ENCODE measurements around the gene METTL17. TPM values are rescaled to one million over a fixed set of nuclear protein-coding genes. Genes with fewer than 3 reads are reported as not detected.

The METTL17 gene
- total RNA-seq, 1 experiment from 2014 or later, result 39.6 TPM

GRCh38 chr14:21034707-21035106, 44.9 kb downstream of the METTL17 start, which contains the start of gene RNASE13:
Gene RNASE13 (minus strand): TSS chr14:21034807. CDS start chr14:21034288, 519 bp downstream.
- Histone ChIP-seq H3K9me3 (ENCODE audit: control insufficient read depth, insufficient read depth, low read depth, low read length) (no peaks in the 10 kb centered on the region), H3K27ac (ENCODE audit: low read length) (no peak within 1 kb of the TSS), H3K4me3 (ENCODE audit: low read depth in 2 of 2, low read length in 2 of 2) (no peak within 1 kb of the TSS), H3K36me3 (ENCODE audit: control insufficient read depth, insufficient read depth, low read length) (no peaks in the 10 kb centered on the region), H3K4me1 (ENCODE audit: control insufficient read depth, insufficient read depth, low read length) (no peaks in the 10 kb centered on the region), H3K27me3 (ENCODE audit: control insufficient read depth, insufficient read depth, low read length) (no peaks in the 10 kb centered on the region; the same call in none of the 2 replicates)
- intact Hi-C loops (cut with micrococcal nuclease; ENCODE audit: unreplicated experiment) (no loop called here), in situ Hi-C loops (cut with HindIII; ENCODE audit: low pct_unique_long_range_greater_than_20kb, low sequenced_read_pairs) (no loop called here)
- no TSS peak for BruUV-seq (replicated peaks)
- TF ChIP-seq SIN3A (IDR thresholded peaks at IDR 0.05; ENCODE audit: borderline replicate concordance, insufficient read depth, low read depth, low read length) (no peak), POLR2AphosphoS5 (IDR thresholded peaks at IDR 0.05; ENCODE audit: low read depth, low read length) (no peak), TCF7L2 (IDR thresholded peaks at IDR 0.05; ENCODE audit: low read depth, low read length) (no peak), CTCF (IDR thresholded peaks at IDR 0.05) (no peak)
- TF ChIP-seq, protein P1, sequence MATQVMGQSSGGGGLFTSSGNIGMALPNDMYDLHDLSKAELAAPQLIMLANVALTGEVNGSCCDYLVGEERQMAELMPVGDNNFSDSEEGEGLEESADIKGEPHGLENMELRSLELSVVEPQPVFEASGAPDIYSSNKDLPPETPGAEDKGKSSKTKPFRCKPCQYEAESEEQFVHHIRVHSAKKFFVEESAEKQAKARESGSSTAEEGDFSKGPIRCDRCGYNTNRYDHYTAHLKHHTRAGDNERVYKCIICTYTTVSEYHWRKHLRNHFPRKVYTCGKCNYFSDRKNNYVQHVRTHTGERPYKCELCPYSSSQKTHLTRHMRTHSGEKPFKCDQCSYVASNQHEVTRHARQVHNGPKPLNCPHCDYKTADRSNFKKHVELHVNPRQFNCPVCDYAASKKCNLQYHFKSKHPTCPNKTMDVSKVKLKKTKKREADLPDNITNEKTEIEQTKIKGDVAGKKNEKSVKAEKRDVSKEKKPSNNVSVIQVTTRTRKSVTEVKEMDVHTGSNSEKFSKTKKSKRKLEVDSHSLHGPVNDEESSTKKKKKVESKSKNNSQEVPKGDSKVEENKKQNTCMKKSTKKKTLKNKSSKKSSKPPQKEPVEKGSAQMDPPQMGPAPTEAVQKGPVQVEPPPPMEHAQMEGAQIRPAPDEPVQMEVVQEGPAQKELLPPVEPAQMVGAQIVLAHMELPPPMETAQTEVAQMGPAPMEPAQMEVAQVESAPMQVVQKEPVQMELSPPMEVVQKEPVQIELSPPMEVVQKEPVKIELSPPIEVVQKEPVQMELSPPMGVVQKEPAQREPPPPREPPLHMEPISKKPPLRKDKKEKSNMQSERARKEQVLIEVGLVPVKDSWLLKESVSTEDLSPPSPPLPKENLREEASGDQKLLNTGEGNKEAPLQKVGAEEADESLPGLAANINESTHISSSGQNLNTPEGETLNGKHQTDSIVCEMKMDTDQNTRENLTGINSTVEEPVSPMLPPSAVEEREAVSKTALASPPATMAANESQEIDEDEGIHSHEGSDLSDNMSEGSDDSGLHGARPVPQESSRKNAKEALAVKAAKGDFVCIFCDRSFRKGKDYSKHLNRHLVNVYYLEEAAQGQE (IDR thresholded peaks at IDR 0.05; ENCODE audit: insufficient read depth in 1 of 2, low read depth in 2 of 2, low read length in 1 of 2), result no peak
- POLR2A ChIA-PET, result interaction anchor here (0.6 kb wide), 1 partner anchor 423 kb away, joined by 7 read pairs; no protein-coding TSS in a partner anchor
- no peak for ATAC-seq
- no peak for DNase-seq (ENCODE audit: low read depth, low spot score)
- CTCF ChIA-PET, result interaction anchor here (2.2 kb wide), 1 partner anchor 20 kb away, joined by 11 read pairs; no protein-coding TSS in a partner anchor

- POLR2A ChIA-PET, result no interaction called here
- Histone ChIP-seq H3K27me3 (ENCODE audit: control insufficient read depth, insufficient read depth, low read length) (no peaks in the 10 kb centered on the region; the same call in none of the 2 replicates), H3K4me3 (ENCODE audit: low read depth in 2 of 2, low read length in 2 of 2) (no peak overlapping the region), H3K4me1 (ENCODE audit: control insufficient read depth, insufficient read depth, low read length) (no peaks in the 10 kb centered on the region), H3K27ac (ENCODE audit: low read length) (no peak overlapping the region), H3K9me3 (ENCODE audit: control insufficient read depth, insufficient read depth, low read depth, low read length) (no peaks in the 10 kb centered on the region), H3K36me3 (ENCODE audit: control insufficient read depth, insufficient read depth, low read length) (no peaks in the 10 kb centered on the region)
- CTCF ChIA-PET, result no interaction called here
- no TSS peak for BruUV-seq (replicated peaks)
- in situ Hi-C loops (cut with HindIII; ENCODE audit: low pct_unique_long_range_greater_than_20kb, low sequenced_read_pairs), result no loop called here
- DNase-seq (ENCODE audit: low read depth, low spot score), result no peak
- TF ChIP-seq CTCF (IDR thresholded peaks at IDR 0.05), result no peak
- no peak for TF ChIP-seq POLR2AphosphoS5 (IDR thresholded peaks at IDR 0.05; ENCODE audit: low read depth, low read length)
- no peak for TF ChIP-seq TCF7L2 (IDR thresholded peaks at IDR 0.05; ENCODE audit: low read depth, low read length)
- TF ChIP-seq, protein P1 (IDR thresholded peaks at IDR 0.05; ENCODE audit: insufficient read depth in 1 of 2, low read depth in 2 of 2, low read length in 1 of 2), result no peak
- TF ChIP-seq SIN3A (IDR thresholded peaks at IDR 0.05; ENCODE audit: borderline replicate concordance, insufficient read depth, low read depth, low read length), result no peak
- intact Hi-C loops (cut with micrococcal nuclease; ENCODE audit: unreplicated experiment), result no loop called here
- no peak for ATAC-seq
These were observed 47.0 kb downstream of the METTL17 start for GRCh38 chr14:21036751-21037150.

Data from Panc1 (cell line).